Astrocyte (in vitro differentiated cells and primary cell): ENCODE measurements around the gene LDLRAD4.

Experiments
- CTCF ChIP-seq: IDR thresholded peaks from 2 replicates; pipeline ENCODE4 v1.5.1; 2011; ENCODE audit warnings: low read depth, mild to moderate bottlenecking, inconsistent platforms, low read length, moderate library complexity; ENCODE audit not compliant: insufficient read depth
- EZH2 ChIP-seq: IDR thresholded peaks from 2 replicates; pipeline ENCODE4 v1.6.1; 2012; ENCODE audit warnings: mild to moderate bottlenecking, low read length, inconsistent platforms; ENCODE audit not compliant: insufficient read depth

GRCh38 chr18:13253786-13254688 is 35.5 kb downstream of the LDLRAD4 start:
- no peak for TF ChIP-seq CTCF
- no peak for TF ChIP-seq EZH2
